Calu3 (cell line): ENCODE measurements around the gene UGT3A2. TPM values are rescaled to one million over a fixed set of nuclear protein-coding genes. Genes with fewer than 3 reads are reported as not detected.
A peak's percentile ranks its signal among the peaks of the same experiment; 100 is the strongest.
"Not testable (repeated sequence)": the region's sequence is repeated elsewhere in the genome, so short reads cannot be mapped to it uniquely, and the experiment has no call there.

Experiments used
- BruUV-seq: library from RNA; stranded (reverse); fragments of 400-500 nt; replicated peaks from 2 replicates; lab custom pipeline; 2021; lab: Mats Ljungman, UMichigan
- CTCF ChIA-PET: fragments of 300-600 bp; sonication (Branson Sonifier 250); formaldehyde crosslinking; loops from one replicate; lab custom pipeline; 2022; ENCODE audit warnings: antibody characterized with exemption; lab: Charles Lee
- DNase-seq: peaks from one replicate; pipeline ENCODE4 v3.0.0; 2022
- H3K27ac Mint-ChIP-seq: one replicate; pipeline ENCODE4 v1.8.0; 2022; ENCODE audit warnings: mixed read lengths; ENCODE audit not compliant: unreplicated experiment
- H3K27me3 Mint-ChIP-seq: one replicate; pipeline ENCODE4 v1.8.0; 2022; ENCODE audit warnings: mixed read lengths; ENCODE audit not compliant: unreplicated experiment
- H3K36me3 Mint-ChIP-seq: one replicate; pipeline ENCODE4 v1.8.0; 2022; ENCODE audit warnings: mild to moderate bottlenecking, moderate library complexity, mixed read lengths; ENCODE audit not compliant: insufficient read depth, unreplicated experiment
- H3K4me1 Mint-ChIP-seq: one replicate; pipeline ENCODE4 v1.8.0; 2022; ENCODE audit warnings: mild to moderate bottlenecking, low read depth, mixed read lengths; ENCODE audit not compliant: unreplicated experiment
- H3K4me3 Mint-ChIP-seq: one replicate; pipeline ENCODE4 v1.8.0; 2022; ENCODE audit warnings: mild to moderate bottlenecking, low read depth, moderate library complexity, mixed read lengths; ENCODE audit not compliant: unreplicated experiment
- H3K9me3 Mint-ChIP-seq: one replicate; pipeline ENCODE4 v1.8.0; 2022; ENCODE audit warnings: low read depth, mixed read lengths; ENCODE audit not compliant: unreplicated experiment
- intact Hi-C: fragments of 100-400 bp; cut with micrococcal nuclease; formaldehyde crosslinking; loops from one replicate; pipeline ENCODE4 v1.10.0; 2022; ENCODE audit not compliant: unreplicated experiment
- total RNA-seq: library from RNA; stranded (reverse); gene quantifications from 2 replicates; pipeline ENCODE4 v1.2.3, GENCODE V29; 2022
- TF ChIP-seq, protein P1 (sequence below): fragments of 200-600 bp; IDR thresholded peaks from one replicate; pipeline ENCODE4 v1.8.0; 2022; ENCODE audit warnings: antibody characterized with exemption; ENCODE audit not compliant: unreplicated experiment

The UGT3A2 gene
- total RNA-seq, 1 experiment from 2014 or later: not detected

DNA sequence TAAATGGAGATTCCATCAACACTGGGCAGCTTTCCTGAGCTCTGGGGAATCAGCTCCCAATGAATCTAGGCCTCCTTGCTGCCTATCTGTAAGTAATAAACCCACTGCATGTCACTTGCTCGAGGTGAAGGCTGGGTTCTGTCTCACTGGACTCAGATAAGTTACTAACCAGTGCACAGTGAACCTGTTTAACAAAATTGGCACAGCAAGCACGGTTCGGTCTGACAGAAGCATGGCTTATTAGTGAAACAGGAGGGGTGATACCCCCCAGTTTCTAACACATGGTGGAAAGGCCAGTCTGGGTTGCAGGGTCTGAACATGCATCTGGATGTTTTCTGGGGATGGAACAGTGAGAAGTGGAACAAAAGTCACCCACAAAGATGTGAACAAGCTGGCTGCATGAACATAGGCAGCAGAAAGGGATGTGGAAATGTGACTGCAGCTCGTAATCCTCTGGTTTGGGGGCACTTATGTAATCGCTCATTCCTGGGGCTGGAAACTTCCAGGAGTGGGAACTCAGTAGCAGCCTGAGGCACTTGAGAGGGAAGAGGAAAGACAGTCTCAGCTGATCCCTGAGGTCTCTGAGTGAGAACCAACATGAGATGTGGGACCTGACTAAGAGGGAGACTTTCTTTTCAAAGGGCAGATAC, 37.7 kb downstream of the UGT3A2 start:
- no peaks in the 10 kb centered on the region for H3K36me3 Mint-ChIP-seq
- CTCF ChIA-PET: no interaction called here
- no peak for DNase-seq
- H3K27me3 Mint-ChIP-seq: no peaks in the 10 kb centered on the region
- H3K4me1 Mint-ChIP-seq: no peaks in the 10 kb centered on the region
- H3K27ac Mint-ChIP-seq: no peak overlapping the region
- peaks cover 16% of the 10 kb centered on the region for H3K9me3 Mint-ChIP-seq
- TF ChIP-seq, protein P1, sequence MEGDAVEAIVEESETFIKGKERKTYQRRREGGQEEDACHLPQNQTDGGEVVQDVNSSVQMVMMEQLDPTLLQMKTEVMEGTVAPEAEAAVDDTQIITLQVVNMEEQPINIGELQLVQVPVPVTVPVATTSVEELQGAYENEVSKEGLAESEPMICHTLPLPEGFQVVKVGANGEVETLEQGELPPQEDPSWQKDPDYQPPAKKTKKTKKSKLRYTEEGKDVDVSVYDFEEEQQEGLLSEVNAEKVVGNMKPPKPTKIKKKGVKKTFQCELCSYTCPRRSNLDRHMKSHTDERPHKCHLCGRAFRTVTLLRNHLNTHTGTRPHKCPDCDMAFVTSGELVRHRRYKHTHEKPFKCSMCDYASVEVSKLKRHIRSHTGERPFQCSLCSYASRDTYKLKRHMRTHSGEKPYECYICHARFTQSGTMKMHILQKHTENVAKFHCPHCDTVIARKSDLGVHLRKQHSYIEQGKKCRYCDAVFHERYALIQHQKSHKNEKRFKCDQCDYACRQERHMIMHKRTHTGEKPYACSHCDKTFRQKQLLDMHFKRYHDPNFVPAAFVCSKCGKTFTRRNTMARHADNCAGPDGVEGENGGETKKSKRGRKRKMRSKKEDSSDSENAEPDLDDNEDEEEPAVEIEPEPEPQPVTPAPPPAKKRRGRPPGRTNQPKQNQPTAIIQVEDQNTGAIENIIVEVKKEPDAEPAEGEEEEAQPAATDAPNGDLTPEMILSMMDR: no peak
- intact Hi-C loops: no loop called here
- no TSS peak for BruUV-seq
- H3K4me3 Mint-ChIP-seq: no peak overlapping the region

DNA sequence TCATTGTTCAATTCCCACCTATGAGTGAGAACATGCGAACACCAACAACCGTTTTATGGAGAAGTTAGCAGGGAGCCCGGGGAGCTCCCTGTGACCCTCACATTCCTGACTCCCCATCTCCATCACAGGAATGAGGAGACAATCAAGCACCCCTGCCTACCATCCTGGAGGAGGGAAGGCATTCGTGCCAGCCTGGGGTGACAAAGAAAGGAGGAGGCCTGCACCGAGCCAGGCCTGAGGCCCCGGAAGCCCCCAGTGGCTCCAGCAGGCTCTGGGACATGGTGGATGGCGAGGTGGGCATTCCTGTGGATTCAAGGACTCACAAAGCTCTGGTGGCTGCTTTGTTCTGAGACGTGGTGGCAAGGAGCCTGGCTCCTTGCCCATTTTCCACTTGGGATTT, 39.0 kb downstream of the UGT3A2 start:
- no TSS peak for BruUV-seq
- DNase-seq: no peak
- CTCF ChIA-PET: no interaction called here
- Mint-ChIP-seq H3K4me3 (no peak overlapping the region), H3K36me3 (no peaks in the 10 kb centered on the region), H3K27ac (no peak overlapping the region), H3K4me1 (no peaks in the 10 kb centered on the region), H3K27me3 (no peaks in the 10 kb centered on the region), H3K9me3 (peaks cover 16% of the 10 kb centered on the region)
- intact Hi-C loops: no loop called here
- TF ChIP-seq, protein P1: no peak

DNA sequence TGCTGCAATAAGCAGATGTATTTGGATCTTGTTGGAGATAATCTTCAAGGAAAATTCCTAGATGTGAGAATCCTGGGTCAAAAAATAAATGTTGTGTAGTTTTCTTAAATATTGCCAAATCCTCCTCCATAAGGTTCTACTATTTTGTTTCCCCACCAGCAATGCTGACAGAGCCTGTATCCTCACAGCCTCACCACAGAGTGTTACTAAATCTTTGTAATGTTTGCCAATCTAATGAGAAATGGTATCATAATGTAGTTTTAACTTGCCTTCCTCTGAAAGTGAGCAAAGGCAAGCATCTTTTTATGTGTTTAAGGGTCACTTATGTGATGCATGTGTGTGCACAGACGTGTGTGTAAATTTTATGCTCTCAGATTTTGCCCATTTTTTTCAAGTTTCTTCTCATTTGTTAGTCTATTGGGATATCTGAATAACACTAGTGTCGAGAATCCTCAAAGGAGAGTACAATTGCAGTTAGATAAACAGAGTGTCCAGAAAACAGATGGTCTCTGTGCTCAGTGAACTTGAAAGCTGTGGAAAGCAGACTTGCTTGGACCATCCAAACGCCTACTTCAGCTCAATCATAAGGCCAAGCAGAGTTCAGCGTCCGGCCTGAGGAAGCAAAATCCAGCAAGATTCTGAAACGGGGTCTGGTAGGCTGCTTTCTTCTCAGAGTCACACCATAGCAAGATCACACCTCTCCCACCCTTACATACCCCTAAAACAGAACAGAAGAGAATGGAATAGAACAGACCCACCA, 39.8 kb downstream of the UGT3A2 start:
- no peak for DNase-seq

DNA sequence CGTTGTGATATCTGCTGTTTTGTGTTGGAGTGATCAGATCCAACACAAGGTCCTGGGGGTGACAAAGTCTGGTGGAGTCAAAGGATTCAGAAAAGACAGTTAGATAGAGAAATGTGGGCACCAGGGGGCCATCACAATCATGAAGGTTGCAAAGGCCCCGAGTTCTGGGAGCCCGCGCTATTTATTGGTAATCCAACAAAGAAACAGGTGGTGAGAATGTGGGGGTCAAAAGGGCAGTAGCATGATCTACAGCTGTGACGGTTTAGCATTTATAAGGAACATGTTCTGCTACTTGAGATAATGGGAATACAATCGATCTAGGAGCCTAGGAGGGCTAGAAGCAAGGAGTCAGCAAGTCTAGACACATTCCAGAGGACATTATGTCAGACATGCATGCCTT, 44.4 kb downstream of the UGT3A2 start:
- H3K27me3 Mint-ChIP-seq, CTCF ChIA-PET, H3K4me3 Mint-ChIP-seq, BruUV-seq, H3K4me1 Mint-ChIP-seq, H3K36me3 Mint-ChIP-seq, intact Hi-C loops, H3K27ac Mint-ChIP-seq: not testable (repeated sequence)
- peaks cover 11% of the 10 kb centered on the region for H3K9me3 Mint-ChIP-seq
- peak; percentile 7 for DNase-seq

More for the DNA sequence above, 39.8 kb downstream of the UGT3A2 start:
- Mint-ChIP-seq H3K27me3 (no peaks in the 10 kb centered on the region), H3K9me3 (peaks cover 16% of the 10 kb centered on the region), H3K36me3 (no peaks in the 10 kb centered on the region), H3K4me1 (no peaks in the 10 kb centered on the region), H3K4me3 (no peak overlapping the region), H3K27ac (no peak overlapping the region)
- TF ChIP-seq, protein P1: no peak
- no TSS peak for BruUV-seq
- intact Hi-C loops: no loop called here
- CTCF ChIA-PET: no interaction called here

DNA sequence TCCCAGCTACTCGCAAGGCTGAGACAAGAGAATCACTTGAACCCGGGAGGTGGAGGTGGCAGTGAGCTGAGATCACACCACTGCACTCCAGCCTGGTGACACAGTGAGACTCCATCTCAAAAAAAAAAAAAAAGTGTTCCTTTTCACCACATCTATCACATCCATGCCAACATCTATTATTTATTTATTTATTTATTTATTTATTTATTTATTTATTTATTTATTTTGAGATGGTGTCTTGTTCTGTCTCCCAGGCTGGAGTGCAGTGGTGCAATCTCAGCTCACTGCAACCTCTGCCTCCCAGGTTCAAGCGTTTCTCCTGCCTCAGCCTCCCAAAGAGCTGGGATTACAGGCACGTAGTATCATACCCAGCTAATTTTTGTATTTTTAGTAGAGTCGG, 47.1 kb downstream of the UGT3A2 start:
- intact Hi-C loops, H3K9me3 Mint-ChIP-seq, H3K27me3 Mint-ChIP-seq, DNase-seq, CTCF ChIA-PET, H3K27ac Mint-ChIP-seq, H3K36me3 Mint-ChIP-seq, H3K4me1 Mint-ChIP-seq, H3K4me3 Mint-ChIP-seq, BruUV-seq: not testable (repeated sequence)
